GM19372 (cell line): ENCODE results near the gene PLEKHB1.
"Not testable (repeated sequence)": the region's sequence is repeated elsewhere in the genome, so short reads cannot be mapped to it uniquely, and the experiment has no call there.

Experiments used
- ATAC-seq: cut with Tn5 transposase; IDR thresholded peaks from one replicate; pipeline ENCODE4 v1.9.1; 2021; ENCODE audit warnings: mild to moderate bottlenecking, low read depth, moderate library complexity; ENCODE audit not compliant: unreplicated experiment

Gene PLEKHB1

GRCh38 chr11:73667891-73668290 lies 21.5 kb downstream of the PLEKHB1 start:
- ATAC-seq: no peak

DNA sequence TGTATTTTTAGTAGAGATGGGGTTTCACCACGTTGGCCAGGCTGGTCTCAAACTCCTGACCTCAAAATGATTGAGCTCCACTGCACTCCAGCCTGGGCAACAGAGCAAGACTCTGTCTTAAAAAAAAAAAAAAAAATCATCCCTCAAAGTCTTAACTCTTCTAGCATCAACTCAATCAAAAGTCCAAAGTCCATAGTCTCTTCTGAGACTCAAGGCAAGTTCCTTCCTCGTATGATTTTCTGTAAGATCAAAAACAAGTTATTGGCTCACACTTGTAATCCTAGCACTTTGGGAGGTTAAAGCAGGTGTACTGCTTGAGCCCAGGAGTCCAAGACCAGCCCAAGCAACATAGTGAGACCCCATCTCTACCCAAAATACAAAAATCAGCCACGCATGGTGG lies 24.4 kb downstream of the PLEKHB1 start:
- ATAC-seq: no peak

- no peak for ATAC-seq
Measured at GRCh38 chr11:73671701-73672100, 25.3 kb downstream of the PLEKHB1 start.

DNA sequence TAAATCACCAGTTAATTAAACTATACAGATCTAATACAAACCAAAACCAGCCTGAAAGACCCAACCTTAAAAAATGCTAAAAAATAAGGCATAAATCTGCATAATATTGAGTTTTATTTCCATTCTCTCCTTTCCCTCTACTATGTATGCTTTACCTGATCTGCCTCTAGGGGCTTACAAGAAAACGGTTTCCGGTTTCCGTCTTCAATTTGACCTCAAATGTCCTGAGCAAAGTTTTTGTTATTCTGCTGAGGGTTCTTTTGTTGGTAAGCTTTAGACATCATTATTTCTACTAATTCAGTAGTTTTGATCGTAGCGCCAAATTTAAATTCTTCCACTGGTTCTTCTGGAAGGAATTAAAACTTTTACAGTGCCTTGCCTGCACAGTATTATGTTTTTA lies 30.2 kb downstream of the PLEKHB1 start:
- not testable (repeated sequence) for ATAC-seq

DNA sequence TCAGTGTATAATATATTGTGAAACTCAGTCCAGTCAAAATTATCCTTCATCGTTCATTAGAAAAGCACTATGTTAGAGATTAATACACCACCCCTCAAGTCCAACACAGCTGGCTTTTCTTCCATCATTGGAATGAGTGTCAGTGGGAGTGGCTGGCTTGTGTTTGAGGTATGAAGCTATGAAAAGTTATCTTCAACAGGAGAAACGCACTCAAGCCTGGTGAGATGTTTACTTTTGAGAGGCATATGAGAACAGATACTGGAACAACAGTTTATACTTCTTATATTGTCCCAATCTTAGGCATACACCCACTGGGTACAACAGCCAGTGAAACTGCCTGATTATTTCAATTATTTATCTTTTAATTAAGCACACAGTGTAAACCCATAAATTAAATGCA lies 34.3 kb downstream of the PLEKHB1 start:
- ATAC-seq: no peak

DNA sequence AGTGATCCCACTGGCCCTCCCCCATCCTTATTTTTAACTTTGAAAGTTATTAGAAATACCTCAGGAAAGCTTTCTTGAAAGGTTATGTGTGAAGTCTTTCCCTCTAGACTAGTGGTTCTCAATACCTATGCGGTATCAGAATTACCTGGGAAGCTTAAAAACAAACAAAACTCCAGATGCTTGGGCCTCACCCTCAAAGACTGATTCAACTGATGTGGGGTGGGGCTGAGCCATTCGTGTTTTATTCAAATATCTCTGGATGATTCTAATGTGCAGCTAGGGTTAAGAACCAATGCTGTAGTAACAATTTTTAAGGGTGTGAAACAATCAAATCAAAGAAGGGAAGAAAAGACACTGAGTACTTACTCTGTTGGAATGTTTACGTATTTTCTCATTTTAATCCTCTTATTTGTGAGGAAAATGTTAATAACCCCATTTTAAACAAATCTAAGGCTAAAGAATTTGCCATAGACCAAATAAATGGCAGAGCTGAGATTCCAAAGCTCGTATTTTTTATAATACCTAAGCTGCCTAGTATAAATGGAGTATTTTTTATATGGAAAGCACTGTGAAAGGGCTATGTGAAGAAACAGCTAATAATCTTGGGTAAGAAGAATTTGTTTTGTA lies 47.6 kb downstream of the PLEKHB1 start:
- ATAC-seq: no peak

DNA sequence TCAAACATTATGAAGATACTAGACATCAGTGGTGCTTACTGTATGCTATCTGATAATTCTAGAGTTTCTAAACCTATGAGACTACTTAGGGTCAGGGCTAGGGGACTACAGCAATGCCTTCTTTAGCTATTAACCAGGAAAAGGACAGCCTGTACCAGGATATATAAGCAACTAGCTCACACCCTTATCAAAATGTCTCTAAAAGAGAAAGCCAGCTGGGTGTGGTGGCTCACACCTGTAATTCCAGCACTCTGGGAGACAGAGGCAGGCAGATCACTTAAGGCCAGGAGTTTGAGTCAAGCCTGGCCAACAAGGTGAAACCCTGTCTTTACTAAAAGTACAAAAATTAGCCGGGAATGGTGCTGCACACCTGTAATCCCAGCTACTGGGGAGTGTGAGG lies 58.7 kb downstream of the PLEKHB1 start:
- ATAC-seq: no peak

DNA sequence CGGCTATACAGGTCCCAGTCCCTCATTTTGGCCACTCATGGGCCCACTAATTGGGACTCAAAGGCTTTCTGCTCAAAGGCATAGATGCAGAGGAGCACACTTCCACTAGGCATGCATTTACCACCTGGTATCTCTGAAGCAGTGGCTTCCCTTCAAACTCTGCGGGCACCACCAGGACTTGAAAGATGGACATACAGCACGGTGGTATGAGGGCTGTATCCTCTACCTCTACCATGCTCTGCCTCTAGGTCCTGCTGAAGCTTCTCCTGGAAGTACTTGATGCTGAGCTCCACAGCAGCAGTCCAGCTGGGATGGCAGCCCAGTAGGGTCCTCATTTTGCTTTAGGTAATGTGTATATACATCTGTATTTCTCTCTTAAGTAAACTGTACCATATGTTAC lies 64.6 kb downstream of the PLEKHB1 start:
- no peak for ATAC-seq
